Ovary (tissue), 3 donors: ENCODE results near the gene ZNF343.

Experiments used
- CTCF ChIP-seq, 3 donors: fragments of 450-650 bp in 2 of 3; fragments of 200-600 bp in 1 of 3; IDR thresholded peaks; one replicate each; pipeline versions ENCODE4 v1.5.1 to v1.8.0; 2016 to 2022; ENCODE audit warnings: antibody characterized with exemption in 3 of 3, mild to moderate bottlenecking in 1 of 3
- POLR2A ChIP-seq: fragments of 450-650 bp; IDR thresholded peaks from one replicate; pipeline ENCODE4 v1.6.1; 2017; ENCODE audit warnings: antibody characterized with exemption, mild to moderate bottlenecking, moderate library complexity
- donor health status: DM: no; HTN: no; CAD: no.

- TF ChIP-seq CTCF (IDR thresholded peaks at IDR 0.05) (no peak), POLR2A (no peak)
Measured at GRCh38 chr20:2544211-2544610, 35.5 kb upstream of the ZNF343 start.
